K562 (cell line): ENCODE data around the gene MBP. TPM values are rescaled to one million over a fixed set of nuclear protein-coding genes. Genes with fewer than 3 reads are reported as not detected.

Experiments
- ATAC-seq: fragments of 200-7000 bp; cut with Tn5 transposase; 3 replicates; pipeline ENCODE4 v1.9.1; 2020; ENCODE audit warnings: moderate library complexity
- BruUV-seq: library from RNA; stranded (reverse); fragments of 400-500 nt; replicated peaks from 2 replicates; lab custom pipeline; 2021; lab: Mats Ljungman, UMichigan
- CTCF ChIA-PET: fragments of 300-600 bp; formaldehyde crosslinking; extraction: SDS; loops from one replicate; lab custom pipeline; 2021; ENCODE audit warnings: low intra/inter-chr PET ratio; lab: Yijun Ruan, JAX
- POLR2A ChIA-PET: fragments of 300-600, 350-650 bp; sonication (Branson Sonifier 250); formaldehyde crosslinking; extraction: SDS; loops from one replicate; lab custom pipeline; 2021; ENCODE audit warnings: antibody characterized with exemption, inconsistent platforms; lab: Yijun Ruan, JAX
- DNase-seq, 4 experiments: peaks; one replicate each; pipeline versions ENCODE4 v3.0.0 to v3.0.0-alpha.2; 2011 to 2018; ENCODE audit warnings: low spot score in 3 of 4, mixed read lengths in 3 of 4; ENCODE audit errors: extremely low read depth in 1 of 4
- FAIRE-seq: peaks from 2 replicates; lab custom pipeline; 2011; peaks lifted over from hg19 to GRCh38; lab: Jason Lieb, UNC
- H2AFZ ChIP-seq: 2 replicates; pipeline ENCODE4 v1.6.0; 2011; ENCODE audit warnings: low read depth, low read length, control low read depth, inconsistent platforms
- H3K27ac ChIP-seq: fragments of 200-600 bp; 3 replicates; pipeline ENCODE4 v1.8.0; 2011; ENCODE audit warnings: low read depth, mild to moderate bottlenecking, control low read depth, inconsistent platforms, low read length, moderate library complexity, mixed read lengths; ENCODE audit errors: extremely low read depth
- H3K27me3 ChIP-seq, 2 experiments: fragments of 300-600 bp in 1 of 2; 2 replicates in 1 of 2; 3 replicates in 1 of 2; pipeline versions ENCODE4 v1.6.0 to v1.8.0; 2011; ENCODE audit warnings: inconsistent platforms in 2 of 2, low read length in 2 of 2, mild to moderate bottlenecking in 1 of 2, mixed read lengths in 1 of 2, moderate library complexity in 1 of 2; ENCODE audit not compliant: control insufficient read depth in 2 of 2, insufficient read depth in 2 of 2
- H3K36me3 ChIP-seq: fragments of 300-600 bp; 3 replicates; pipeline ENCODE4 v1.8.0; 2011; ENCODE audit warnings: mild to moderate bottlenecking, low read length, inconsistent platforms; ENCODE audit not compliant: control insufficient read depth, insufficient read depth
- H3K4me1 ChIP-seq, 2 experiments: fragments of 200-600 bp in 1 of 2; replicated peaks in 1 of 2; 2 replicates in 1 of 2; 3 replicates in 1 of 2; pipeline versions ENCODE4 v1.5.1 to v1.8.0; 2011; ENCODE audit warnings: inconsistent platforms in 2 of 2, low read length in 2 of 2, mild to moderate bottlenecking in 1 of 2, mixed read lengths in 1 of 2, moderate library complexity in 1 of 2; ENCODE audit not compliant: control insufficient read depth in 2 of 2, insufficient read depth in 2 of 2
- H3K4me2 ChIP-seq: 2 replicates; pipeline ENCODE4 v1.6.1; 2011; ENCODE audit warnings: low read length, control low read depth, inconsistent platforms, mixed read lengths; ENCODE audit not compliant: insufficient read depth
- H3K4me3 ChIP-seq: fragments of 200-600 bp; sonication (generic), shearing (Covaris generic); 2 replicates; pipeline ENCODE4 v1.5.1; 2016; ENCODE audit warnings: control low read depth, inconsistent platforms
- H3K79me2 ChIP-seq: fragments of 200-600 bp; 3 replicates; pipeline ENCODE4 v1.8.0; 2011; ENCODE audit warnings: low read length, inconsistent platforms; ENCODE audit not compliant: control insufficient read depth, insufficient read depth
- H3K9ac ChIP-seq, 2 experiments: 2 replicates each; pipeline versions ENCODE4 v1.6.0 to v1.6.1; 2011; ENCODE audit warnings: low read depth in 2 of 2, low read length in 2 of 2, control low read depth in 1 of 2, inconsistent platforms in 1 of 2, mild to moderate bottlenecking in 1 of 2, mixed read lengths in 1 of 2; ENCODE audit not compliant: insufficient read depth in 1 of 2
- H3K9me1 ChIP-seq: one replicate; pipeline ENCODE4 v1.6.0; 2011; ENCODE audit warnings: inconsistent platforms, mild to moderate bottlenecking, low read length, moderate library complexity; ENCODE audit not compliant: control insufficient read depth, insufficient read depth
- H3K9me3 ChIP-seq: replicated peaks from 2 replicates; pipeline ENCODE4 v1.5.1; 2011; ENCODE audit warnings: low read depth, low read length, inconsistent platforms; ENCODE audit not compliant: control insufficient read depth, insufficient read depth
- H4K20me1 ChIP-seq: replicated peaks from 2 replicates; pipeline ENCODE4 v1.6.1; 2011; ENCODE audit warnings: low read length, inconsistent platforms, mixed read lengths; ENCODE audit not compliant: control insufficient read depth, insufficient read depth
- NFYB ChIP-seq: IDR thresholded peaks from 2 replicates; pipeline ENCODE4 v1.6.1; 2011; ENCODE audit warnings: mild to moderate bottlenecking, moderate library complexity; ENCODE audit not compliant: insufficient read length; ENCODE audit errors: extremely low read depth
- ZNF696 ChIP-seq: fragments of 250-450 bp; sonication (Bioruptor Pico); conservative IDR thresholded peaks from 2 replicates; pipeline ENCODE4 v1.4.0; 2020; ENCODE audit warnings: mild to moderate bottlenecking, moderate library complexity
- WGBS: fragments of 100-300 bp; shearing (Covaris generic); methylation state at CpG from one replicate; pipeline ENCODE4 v1.1.6; 2016; ENCODE audit warnings: low coverage, mixed read lengths; ENCODE audit not compliant: insufficient coverage; ENCODE audit errors: missing lambda C conversion rate; 5-methylcytosine and 5-hydroxymethylcytosine counted together
- in situ Hi-C: fragments of 300-500 bp; cut with MboI; formaldehyde crosslinking; loops from 4 replicates; pipeline ENCODE4 v1.15.0; 2018; ENCODE audit warnings: inconsistent platforms, mixed read lengths
- intact Hi-C: fragments of 100-400 bp; cut with micrococcal nuclease; formaldehyde crosslinking; loops from 2 replicates; pipeline ENCODE4 v1.14.2; 2022
- polyA plus RNA-seq, 8 experiments: library from polyadenylated mRNA; depleted of rRNA in 4 of 8; stranded (reverse) in 5 of 8; unstranded in 3 of 8; fragments of >200 nt; fragmentation: Nextera tagmentation in 2 of 8; fragmentation: Illumina TruSeq in 1 of 8; extraction: Ambion mirVana in 2 of 8; extraction: Trizol in 1 of 8; gene quantifications; 2 replicates each; pipeline versions ENCODE4 v1.2.1 to v1.2.3, GENCODE V29; 2011 to 2014; ENCODE audit warnings: inconsistent platforms in 1 of 8, missing spikeins in 1 of 8
- total RNA-seq, 7 experiments: library from RNA; depleted of rRNA in 6 of 7; stranded (reverse); fragments of >200 nt in 6 of 7; fragmentation: Illumina TruSeq in 2 of 7; extraction: Trizol in 2 of 7; gene quantifications; 2 replicates each; pipeline versions ENCODE4 v1.2.1 to v1.2.3, GENCODE V29; 2011 to 2021; ENCODE audit warnings: low replicate concordance in 1 of 7
- TF ChIP-seq, protein P1 (sequence below): fragments of 450-650 bp; conservative IDR thresholded peaks from 2 replicates; pipeline ENCODE4 v1.6.1; 2016; ENCODE audit warnings: missing genetic modification characterization, low read depth, mild to moderate bottlenecking, control low read depth, missing compliant biosample characterization
- TF ChIP-seq, protein P2 (sequence below): fragments of 450-650 bp; IDR thresholded peaks from 2 replicates; pipeline ENCODE4 v1.6.1; 2014; ENCODE audit warnings: low read depth, mild to moderate bottlenecking, moderate library complexity, borderline replicate concordance
- TF ChIP-seq, protein P3 (sequence below): fragments of 200-400 bp; formaldehyde crosslinking; IDR thresholded peaks from 2 replicates; pipeline ENCODE4 v1.6.1; 2017; ENCODE audit warnings: mild to moderate bottlenecking, low read depth, low read length, moderate library complexity

Gene MBP
- total and polyA plus RNA-seq, 9 of the 15 experiments (the other 6 are each of a cell fraction or from before 2014, with no cell fraction given), result 0.09 TPM; not detected in 8

GRCh38 chr18:76992226-76993084 lies 140.1 kb downstream of the MBP start:
- no peak overlapping the region for H3K27ac ChIP-seq
- peaks cover 32 to 68% of the 10 kb centered on the region in 2 experiments for H3K27me3 ChIP-seq
- intact Hi-C loops (no loop called here), in situ Hi-C loops (no loop called here)
- no peak overlapping the region for H3K4me3 ChIP-seq
- H3K79me2 ChIP-seq, result no peaks in the 10 kb centered on the region
- no peak overlapping the region for H2AFZ ChIP-seq
- no peak for DNase-seq
- no peaks in the 10 kb centered on the region for H3K9me3 ChIP-seq
- H3K4me2 ChIP-seq, result no peak overlapping the region
- BruUV-seq, result no TSS peak
- no peak for FAIRE-seq
- no peak overlapping the region for H3K9ac ChIP-seq
- CTCF ChIA-PET, result no interaction called here
- H4K20me1 ChIP-seq, result no peaks in the 10 kb centered on the region; the same call in 1 of the 2 replicates
- H3K36me3 ChIP-seq, result no peaks in the 10 kb centered on the region
- no peak for ATAC-seq
- WGBS, result 0% methylated on average over 11 of the region's 17 CpGs
- TF ChIP-seq, protein P1, sequence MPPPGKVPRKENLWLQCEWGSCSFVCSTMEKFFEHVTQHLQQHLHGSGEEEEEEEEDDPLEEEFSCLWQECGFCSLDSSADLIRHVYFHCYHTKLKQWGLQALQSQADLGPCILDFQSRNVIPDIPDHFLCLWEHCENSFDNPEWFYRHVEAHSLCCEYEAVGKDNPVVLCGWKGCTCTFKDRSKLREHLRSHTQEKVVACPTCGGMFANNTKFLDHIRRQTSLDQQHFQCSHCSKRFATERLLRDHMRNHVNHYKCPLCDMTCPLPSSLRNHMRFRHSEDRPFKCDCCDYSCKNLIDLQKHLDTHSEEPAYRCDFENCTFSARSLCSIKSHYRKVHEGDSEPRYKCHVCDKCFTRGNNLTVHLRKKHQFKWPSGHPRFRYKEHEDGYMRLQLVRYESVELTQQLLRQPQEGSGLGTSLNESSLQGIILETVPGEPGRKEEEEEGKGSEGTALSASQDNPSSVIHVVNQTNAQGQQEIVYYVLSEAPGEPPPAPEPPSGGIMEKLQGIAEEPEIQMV, result no peak
- TF ChIP-seq, protein P2, sequence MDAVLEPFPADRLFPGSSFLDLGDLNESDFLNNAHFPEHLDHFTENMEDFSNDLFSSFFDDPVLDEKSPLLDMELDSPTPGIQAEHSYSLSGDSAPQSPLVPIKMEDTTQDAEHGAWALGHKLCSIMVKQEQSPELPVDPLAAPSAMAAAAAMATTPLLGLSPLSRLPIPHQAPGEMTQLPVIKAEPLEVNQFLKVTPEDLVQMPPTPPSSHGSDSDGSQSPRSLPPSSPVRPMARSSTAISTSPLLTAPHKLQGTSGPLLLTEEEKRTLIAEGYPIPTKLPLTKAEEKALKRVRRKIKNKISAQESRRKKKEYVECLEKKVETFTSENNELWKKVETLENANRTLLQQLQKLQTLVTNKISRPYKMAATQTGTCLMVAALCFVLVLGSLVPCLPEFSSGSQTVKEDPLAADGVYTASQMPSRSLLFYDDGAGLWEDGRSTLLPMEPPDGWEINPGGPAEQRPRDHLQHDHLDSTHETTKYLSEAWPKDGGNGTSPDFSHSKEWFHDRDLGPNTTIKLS, result no peak
- TF ChIP-seq ZNF696 (CRISPR knock-in tag) (no peak), NFYB (no peak)
- TF ChIP-seq, protein P3, sequence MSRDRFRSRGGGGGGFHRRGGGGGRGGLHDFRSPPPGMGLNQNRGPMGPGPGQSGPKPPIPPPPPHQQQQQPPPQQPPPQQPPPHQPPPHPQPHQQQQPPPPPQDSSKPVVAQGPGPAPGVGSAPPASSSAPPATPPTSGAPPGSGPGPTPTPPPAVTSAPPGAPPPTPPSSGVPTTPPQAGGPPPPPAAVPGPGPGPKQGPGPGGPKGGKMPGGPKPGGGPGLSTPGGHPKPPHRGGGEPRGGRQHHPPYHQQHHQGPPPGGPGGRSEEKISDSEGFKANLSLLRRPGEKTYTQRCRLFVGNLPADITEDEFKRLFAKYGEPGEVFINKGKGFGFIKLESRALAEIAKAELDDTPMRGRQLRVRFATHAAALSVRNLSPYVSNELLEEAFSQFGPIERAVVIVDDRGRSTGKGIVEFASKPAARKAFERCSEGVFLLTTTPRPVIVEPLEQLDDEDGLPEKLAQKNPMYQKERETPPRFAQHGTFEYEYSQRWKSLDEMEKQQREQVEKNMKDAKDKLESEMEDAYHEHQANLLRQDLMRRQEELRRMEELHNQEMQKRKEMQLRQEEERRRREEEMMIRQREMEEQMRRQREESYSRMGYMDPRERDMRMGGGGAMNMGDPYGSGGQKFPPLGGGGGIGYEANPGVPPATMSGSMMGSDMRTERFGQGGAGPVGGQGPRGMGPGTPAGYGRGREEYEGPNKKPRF, result no peak
- H3K9me1 ChIP-seq, result no peaks in the 10 kb centered on the region
- POLR2A ChIA-PET, result no interaction called here
- H3K4me1 ChIP-seq, result no peaks in the 10 kb centered on the region
